Stimulated activated CD8-positive, alpha-beta memory T cell treated with anti-CD3 and anti-CD28 coated beads, Interleukin-4, amount 100 ng/mL, for 1 hour (primary cell): ENCODE measurements around the gene IBA57.

Experiments used
- DNase-seq, 2 donors: peaks; one replicate each; pipeline ENCODE4 v3.0.0-alpha.2; 2020; ENCODE audit warnings: low read depth in 2 of 2, low spot score in 1 of 2

IBA57 gene

GRCh38 chr1:228155596-228156514 is 9.7 kb upstream of the IBA57 start:
- no peak for DNase-seq

GRCh38 chr1:228156515-228156881 is 9.1 kb upstream of the IBA57 start:
- no peak for DNase-seq

GRCh38 chr1:228156941-228157728 is 8.5 kb upstream of the IBA57 start:
- no peak for DNase-seq

GRCh38 chr1:228157729-228158126 is 7.9 kb upstream of the IBA57 start:
- DNase-seq, result no peak

- no peak for DNase-seq
These were observed 7.2 kb upstream of the IBA57 start for GRCh38 chr1:228158151-228159007.

- no peak for DNase-seq
These were observed 6.5 kb upstream of the IBA57 start for GRCh38 chr1:228159008-228159665.

- DNase-seq, result no peak
These were observed 5.3 kb upstream of the IBA57 start for GRCh38 chr1:228160201-228160761.

- DNase-seq, result no peak
These were observed 4.2 kb upstream of the IBA57 start for GRCh38 chr1:228161362-228161761.

GRCh38 chr1:228161866-228162265 is 3.7 kb upstream of the IBA57 start:
- no peak for DNase-seq

GRCh38 chr1:228162286-228163006 is 3.2 kb upstream of the IBA57 start:
- no peak for DNase-seq

GRCh38 chr1:228163007-228163753 is 2.4 kb upstream of the IBA57 start:
- no peak for DNase-seq

GRCh38 chr1:228163776-228164519 is 1.7 kb upstream of the IBA57 start:
- DNase-seq, result no peak

GRCh38 chr1:228164561-228165371 is 838 bp upstream of the IBA57 start:
- DNase-seq, result no peak

GRCh38 chr1:228166170-228166936 is 749 bp downstream of the IBA57 start:
- peak; percentile 17 to 24 for DNase-seq

- no peak for DNase-seq
These were observed 3.1 kb downstream of the IBA57 start for GRCh38 chr1:228168563-228169270.

GRCh38 chr1:228169345-228169744 is 3.7 kb downstream of the IBA57 start:
- DNase-seq, result no peak
